CD4-positive, alpha-beta T cell treated with Interleukin-21 for 1 hour (primary cell): ENCODE data around the gene SPAST.
A peak's percentile ranks its signal among the peaks of the same experiment; 100 is the strongest.
"Not testable (repeated sequence)": the region's sequence is repeated elsewhere in the genome, so short reads cannot be mapped to it uniquely, and the experiment has no call there.

Source experiments
- DNase-seq: peaks from one replicate; pipeline ENCODE4 v3.0.0-alpha.2; 2020

Gene SPAST

DNA sequence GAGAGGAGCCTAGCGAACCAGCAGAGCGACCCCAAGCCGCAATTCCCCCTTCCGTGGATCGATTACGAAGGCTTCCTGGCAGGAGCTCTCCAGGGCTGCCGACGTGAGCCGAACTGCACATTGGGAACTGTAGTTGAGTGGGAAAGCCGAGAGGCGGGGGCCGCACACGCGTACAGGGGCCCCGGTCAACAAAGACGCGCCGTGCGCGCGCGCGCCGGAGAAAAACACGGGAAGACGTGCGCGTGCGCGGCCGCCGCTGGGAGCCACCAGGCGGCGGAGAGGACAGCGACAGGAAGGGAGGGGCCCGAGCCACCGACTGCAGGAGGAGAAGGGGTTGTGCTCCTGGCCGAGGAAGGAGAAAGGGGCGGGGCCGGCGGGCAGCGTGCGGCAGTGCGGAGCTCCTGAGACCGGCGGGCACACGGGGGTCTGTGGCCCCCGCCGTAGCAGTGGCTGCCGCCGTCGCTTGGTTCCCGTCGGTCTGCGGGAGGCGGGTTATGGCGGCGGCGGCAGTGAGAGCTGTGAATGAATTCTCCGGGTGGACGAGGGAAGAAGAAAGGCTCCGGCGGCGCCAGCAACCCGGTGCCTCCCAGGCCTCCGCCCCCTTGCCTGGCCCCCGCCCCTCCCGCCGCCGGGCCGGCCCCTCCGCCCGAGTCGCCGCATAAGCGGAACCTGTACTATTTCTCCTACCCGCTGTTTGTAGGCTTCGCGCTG is at the start of gene SPAST:
Gene SPAST, plus strand, starts transcription at position 247 of the 711 bp plus-strand sequence. Its CDS starts 276 bp downstream, at position 523.
- DNase-seq: peak; percentile 95

- DNase-seq: not testable (repeated sequence)
Observed at GRCh38 chr2:32018789-32019482, 44.4 kb upstream of the SPAST start.

DNA sequence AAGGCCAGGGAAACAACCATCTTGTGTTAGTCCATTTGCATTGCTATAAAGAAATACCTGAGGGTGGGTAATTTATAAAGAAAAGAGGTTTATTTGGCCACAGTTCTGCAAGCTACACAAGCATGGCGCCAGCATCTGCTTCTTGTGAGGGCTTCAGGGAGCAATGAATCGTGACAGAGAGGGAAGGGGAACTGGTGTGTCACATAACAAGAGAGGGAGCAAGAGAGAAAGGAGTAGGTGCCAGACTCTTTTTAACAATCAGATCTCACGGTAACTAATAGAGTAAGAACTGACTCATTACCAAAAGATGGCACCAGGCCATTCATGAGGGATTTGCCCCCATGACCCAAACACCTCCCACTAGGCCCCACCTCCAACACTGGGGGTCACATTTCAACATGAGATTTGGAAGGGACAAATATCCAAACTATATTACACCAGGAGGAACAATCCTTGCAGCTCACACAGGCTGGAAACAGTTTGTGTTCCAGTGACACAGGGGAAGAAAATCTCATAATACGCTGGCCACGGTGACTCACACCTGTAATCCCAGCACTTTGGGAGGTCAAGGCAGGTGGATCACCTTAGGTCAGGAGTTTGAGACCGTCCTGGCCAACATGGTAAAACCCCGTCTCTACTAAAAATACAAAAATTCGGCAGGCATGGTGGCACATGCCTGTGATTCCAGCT is 29.0 kb upstream of the SPAST start:
- not testable (repeated sequence) for DNase-seq

GRCh38 chr2:32039447-32040219 is 23.7 kb upstream of the SPAST start, which contains the start of gene DPY30:
DPY30 (minus strand) TSS chr2:32039805; CDS start chr2:32039456, 349 bp downstream.
- DNase-seq: peak; percentile 92

GRCh38 chr2:32043561-32043960 is 19.8 kb upstream of the SPAST start:
- no peak for DNase-seq

GRCh38 chr2:32051836-32052439 is 11.4 kb upstream of the SPAST start:
- no peak for DNase-seq

GRCh38 chr2:32054583-32054982 is 8.8 kb upstream of the SPAST start:
- DNase-seq: not testable (repeated sequence)

GRCh38 chr2:32058130-32058529 is 5.2 kb upstream of the SPAST start:
- no peak for DNase-seq

- DNase-seq: no peak
Observed at GRCh38 chr2:32060266-32060665, 3.1 kb upstream of the SPAST start.

DNA sequence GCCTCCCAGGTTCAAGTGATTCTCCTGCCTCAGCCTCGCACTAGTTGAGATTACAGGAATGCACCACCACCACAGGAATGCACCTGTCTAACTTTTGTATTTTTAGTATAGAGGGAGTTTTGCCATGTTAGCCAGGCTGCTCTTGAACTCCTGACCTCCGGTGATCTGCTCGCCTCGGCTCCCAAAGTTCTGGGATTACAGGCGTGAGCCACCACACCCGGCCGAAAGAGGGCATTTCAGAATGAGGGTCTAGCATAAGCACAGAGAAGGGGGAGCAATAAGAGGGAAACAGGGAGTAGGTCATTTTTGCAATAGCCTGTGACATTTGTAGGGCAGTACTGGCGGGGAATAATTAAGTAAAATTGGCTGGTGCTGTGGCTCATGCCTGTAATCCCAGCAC is 1.9 kb upstream of the SPAST start:
- no peak for DNase-seq

GRCh38 chr2:32061973-32062861 is 1.1 kb upstream of the SPAST start:
- no peak for DNase-seq

DNA sequence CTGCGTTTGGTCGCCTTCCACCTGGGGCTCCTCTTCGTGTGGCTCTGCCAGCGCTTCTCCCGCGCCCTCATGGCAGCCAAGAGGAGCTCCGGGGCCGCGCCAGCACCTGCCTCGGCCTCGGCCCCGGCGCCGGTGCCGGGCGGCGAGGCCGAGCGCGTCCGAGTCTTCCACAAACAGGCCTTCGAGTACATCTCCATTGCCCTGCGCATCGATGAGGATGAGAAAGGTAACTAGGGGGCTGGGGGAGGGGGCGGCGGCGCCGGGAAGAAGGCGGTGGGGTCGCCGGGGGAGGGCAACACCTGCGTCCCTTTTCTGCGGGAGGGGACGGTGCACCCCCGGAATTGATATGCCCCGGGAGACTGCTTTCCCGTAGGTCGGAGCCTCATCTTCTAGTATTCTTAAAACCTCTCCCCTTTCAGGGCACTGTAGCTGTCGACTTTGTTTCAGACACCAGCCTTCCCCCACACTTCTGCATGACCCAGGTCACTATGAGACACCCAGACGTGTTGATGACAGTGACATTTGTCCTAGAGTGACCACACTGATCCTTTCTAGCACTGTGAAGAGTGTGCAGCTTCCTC is 755 bp downstream of the SPAST start:
- peak; percentile 21 for DNase-seq

DNA sequence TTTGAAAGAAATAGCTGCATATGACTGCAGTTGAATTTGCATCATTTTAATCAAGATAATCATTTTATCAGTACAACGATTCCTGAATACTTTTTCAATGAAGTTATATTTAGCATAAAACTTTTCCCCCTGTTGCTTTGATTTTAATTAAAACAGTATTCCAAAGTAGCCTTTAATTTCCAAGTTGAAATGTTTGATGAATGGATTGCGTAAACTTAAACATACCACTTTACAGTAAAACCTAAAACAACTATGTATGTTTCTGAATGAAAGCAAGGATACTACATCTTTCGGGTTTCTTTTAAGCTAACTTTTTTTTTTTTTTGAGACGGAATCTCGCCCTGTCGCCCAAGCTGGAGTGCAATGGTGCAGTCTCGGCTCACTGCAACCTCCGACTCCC is 1.4 kb downstream of the SPAST start:
- no peak for DNase-seq

- no peak for DNase-seq
Observed at GRCh38 chr2:32067549-32067948, 4.2 kb downstream of the SPAST start.

GRCh38 chr2:32074134-32074506 is 10.8 kb downstream of the SPAST start:
- no peak for DNase-seq

DNA sequence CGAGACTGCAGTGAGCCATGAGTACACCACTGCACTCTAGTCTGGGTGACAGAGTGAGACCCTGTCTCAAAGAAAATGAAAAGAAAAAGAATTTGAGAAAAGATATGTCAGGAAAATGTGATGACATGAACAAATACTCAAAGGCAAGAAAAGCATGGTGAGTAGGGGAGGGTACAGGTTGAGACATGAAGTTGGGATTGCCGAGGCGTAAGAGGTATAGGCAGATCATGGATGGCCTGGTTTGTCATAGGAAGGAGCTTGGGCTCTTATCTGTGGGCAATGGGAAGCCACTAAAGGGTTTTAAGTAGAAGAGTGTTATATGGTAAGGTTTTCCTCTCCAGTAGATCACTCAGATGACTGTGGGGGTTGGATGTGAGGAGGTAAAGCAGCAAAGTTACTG is 32.3 kb downstream of the SPAST start:
- DNase-seq: no peak

DNA sequence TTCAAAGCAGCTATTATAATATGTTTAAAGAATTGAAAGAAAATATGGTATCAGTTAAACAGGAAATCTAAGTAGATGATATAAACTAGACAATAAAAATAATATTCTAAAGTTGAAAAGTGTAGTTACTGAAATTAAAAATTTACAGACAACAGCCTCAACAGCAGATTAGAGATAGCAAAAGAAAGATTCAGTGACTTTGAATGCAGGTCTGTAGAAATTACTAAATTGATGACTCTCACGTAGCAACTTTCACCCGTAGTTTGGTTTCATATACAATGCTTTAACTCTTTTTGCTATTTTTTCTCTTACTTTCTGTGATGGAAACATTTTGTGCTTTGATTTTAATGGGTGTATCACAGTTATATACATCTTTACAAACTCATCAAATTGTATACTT is 44.8 kb downstream of the SPAST start:
- DNase-seq: no peak

GRCh38 chr2:32118055-32118454 is 54.7 kb downstream of the SPAST start:
- DNase-seq: no peak

- no peak for DNase-seq
Observed at GRCh38 chr2:32119161-32119560, 55.8 kb downstream of the SPAST start.

GRCh38 chr2:32124660-32125059 is 61.3 kb downstream of the SPAST start:
- DNase-seq: no peak

DNA sequence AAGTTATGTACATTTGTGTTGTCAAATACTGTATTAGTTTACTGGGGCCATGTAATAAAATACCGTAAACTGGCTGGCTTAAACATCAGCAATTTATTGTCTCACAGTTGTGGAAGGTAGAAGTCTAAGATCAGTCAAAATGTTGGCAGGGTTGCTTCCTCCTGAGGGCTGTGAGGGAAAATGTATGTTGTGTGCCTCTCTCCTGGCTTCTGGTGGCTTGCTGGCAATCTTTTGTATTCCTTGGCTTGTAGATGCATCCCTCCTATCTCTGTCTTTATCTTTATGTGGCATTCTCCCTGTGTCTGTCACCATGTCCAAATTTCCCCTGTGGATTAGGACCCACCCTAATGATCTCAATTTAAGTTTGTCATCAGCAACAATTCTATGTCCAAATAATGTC is 65.3 kb downstream of the SPAST start:
- no peak for DNase-seq
